SK-MEL-5 (cell line): ENCODE data around the gene BRCC3. TPM values are rescaled to one million over a fixed set of nuclear protein-coding genes. Genes with fewer than 3 reads are reported as not detected.
"Not testable (repeated sequence)": the region's sequence is repeated elsewhere in the genome, so short reads cannot be mapped to it uniquely, and the experiment has no call there.

Source experiments
- DNase-seq: peaks from one replicate; pipeline ENCODE4 v3.0.0-alpha.2; 2016; ENCODE audit warnings: low read depth, low spot score
- in situ Hi-C: cut with HindIII; loops from 2 replicates; pipeline ENCODE4 v1.10.0; 2016; ENCODE audit warnings: low sequenced_read_pairs, high pct_unique_total_duplicates, low pct_unique_long_range_greater_than_20kb
- total RNA-seq: library from RNA; depleted of rRNA; stranded (reverse); fragments of >200 nt; shearing (Covaris generic); gene quantifications from 2 replicates; pipeline ENCODE4 v1.2.3, GENCODE V29; 2014; rRNA removed

The BRCC3 gene
- total RNA-seq, 1 experiment from 2014 or later, result 6.3 TPM

GRCh38 chrX:155113097-155113496, 41.8 kb downstream of the BRCC3 start:
- in situ Hi-C loops, result no loop called here
- DNase-seq, result no peak

- in situ Hi-C loops, result no loop called here
- DNase-seq, result no peak
Measured at GRCh38 chrX:155115174-155115819, 44.0 kb downstream of the BRCC3 start.

- no peak for DNase-seq
- in situ Hi-C loops, result no loop called here
Measured at GRCh38 chrX:155127465-155127864, 56.2 kb downstream of the BRCC3 start.

- no peak for DNase-seq
- in situ Hi-C loops, result no loop called here
Measured at GRCh38 chrX:155127940-155128339, 56.6 kb downstream of the BRCC3 start.

GRCh38 chrX:155132110-155132509, 60.8 kb downstream of the BRCC3 start:
- no peak for DNase-seq
- in situ Hi-C loops, result no loop called here

- in situ Hi-C loops, result no loop called here
- no peak for DNase-seq
Measured at GRCh38 chrX:155134255-155134654, 62.9 kb downstream of the BRCC3 start.

GRCh38 chrX:155143959-155144548, 72.7 kb downstream of the BRCC3 start:
- no peak for DNase-seq
- in situ Hi-C loops, result no loop called here

- in situ Hi-C loops, result no loop called here
- no peak for DNase-seq
Measured at GRCh38 chrX:155144926-155145325, 73.6 kb downstream of the BRCC3 start.

GRCh38 chrX:155147612-155148011, 76.3 kb downstream of the BRCC3 start:
- DNase-seq, result not testable (repeated sequence)

GRCh38 chrX:155148166-155148565, 76.9 kb downstream of the BRCC3 start:
- DNase-seq, in situ Hi-C loops: not testable (repeated sequence)

More at GRCh38 chrX:155147612-155148011, 76.3 kb downstream of the BRCC3 start:
- in situ Hi-C loops, result not testable (repeated sequence)

GRCh38 chrX:155148724-155149537, 77.6 kb downstream of the BRCC3 start:
- in situ Hi-C loops, result no loop called here
- peak; percentile 59 for DNase-seq

GRCh38 chrX:155169881-155170280, 98.6 kb downstream of the BRCC3 start:
- no peak for DNase-seq
- in situ Hi-C loops, result no loop called here

Other genes starting within 250 kb of the BRCC3 start
- not detected in 2 replicates for gene SMIM9, start 236.8 kb upstream of the BRCC3 start, total RNA-seq
- 2.2 and 3.5 TPM in 2 replicates for gene F8A1, start 185.2 kb upstream of the BRCC3 start, total RNA-seq
- gene F8, start 48.8 kb upstream of the BRCC3 start, total RNA-seq, result 0.50 and 0.56 TPM in 2 replicates
- gene FUNDC2, start 44.7 kb upstream of the BRCC3 start, total RNA-seq, result 70.0 and 81.8 TPM in 2 replicates
- 12.5 and 15.8 TPM in 2 replicates for gene CMC4, start 372 bp upstream of the BRCC3 start, total RNA-seq
- 16.9 and 20.7 TPM in 2 replicates for gene MTCP1, start 372 bp upstream of the BRCC3 start, total RNA-seq
- gene VBP1, start 145.0 kb downstream of the BRCC3 start, total RNA-seq, result 92.0 and 95.7 TPM in 2 replicates
- 0.56 and 0.79 TPM in 2 replicates for gene RAB39B, start 193.0 kb downstream of the BRCC3 start, total RNA-seq